ENCODE results near the gene MMP14. TPM values are rescaled to one million over a fixed set of nuclear protein-coding genes. Genes with fewer than 3 reads are reported as not detected.
A peak's percentile ranks its signal among the peaks of the same experiment; 100 is the strongest.

MMP14 gene
- total and polyA plus RNA-seq, 12 donors, result 13.6 to 43.3 (median 21.8) TPM

DNA sequence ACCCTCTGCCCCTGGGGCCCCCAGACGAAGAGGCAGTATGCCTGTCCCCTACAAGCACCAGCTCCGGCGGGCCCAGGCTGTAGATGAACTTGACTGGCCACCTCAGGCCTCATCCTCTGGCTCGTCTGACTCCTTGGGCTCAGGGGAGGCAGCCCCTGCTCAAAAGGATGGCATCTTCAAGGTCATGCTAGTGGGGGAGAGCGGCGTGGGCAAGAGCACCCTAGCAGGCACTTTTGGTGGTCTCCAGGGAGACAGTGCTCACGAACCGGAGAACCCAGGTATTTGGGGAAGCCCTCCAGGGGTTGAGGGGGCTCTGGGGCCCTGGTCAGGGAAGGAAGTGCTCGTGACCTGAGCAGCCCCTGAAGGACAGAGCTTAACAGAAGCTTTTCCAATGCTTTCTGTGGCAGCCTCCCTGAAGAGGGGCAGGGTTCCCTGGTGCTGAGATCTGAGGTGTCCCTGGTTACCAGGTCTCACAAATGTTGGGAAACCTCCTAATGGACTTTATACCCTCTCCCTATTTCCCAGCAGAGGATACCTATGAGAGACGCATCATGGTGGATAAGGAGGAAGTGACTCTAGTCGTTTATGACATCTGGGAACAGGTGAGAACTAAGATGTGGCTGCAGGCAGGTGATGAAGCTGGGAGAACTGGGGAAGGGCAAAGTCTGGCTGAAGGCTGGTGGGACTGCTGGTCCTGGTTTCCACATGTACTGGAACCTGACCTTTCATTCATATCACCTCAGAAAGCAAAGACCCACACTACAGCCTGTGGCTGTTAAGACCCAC is 48.5 kb downstream of the MMP14 start:
- peaks cover 0 to 10% (median 3%) of the 10 kb centered on the region in 7 donors for H3K27me3 ChIP-seq
- WGBS, 2 donors, result 92 to 94% methylated on average over 11 of the region's 11 CpGs
- H3K27ac ChIP-seq, result no peak overlapping the region
- TF ChIP-seq, protein P1, sequence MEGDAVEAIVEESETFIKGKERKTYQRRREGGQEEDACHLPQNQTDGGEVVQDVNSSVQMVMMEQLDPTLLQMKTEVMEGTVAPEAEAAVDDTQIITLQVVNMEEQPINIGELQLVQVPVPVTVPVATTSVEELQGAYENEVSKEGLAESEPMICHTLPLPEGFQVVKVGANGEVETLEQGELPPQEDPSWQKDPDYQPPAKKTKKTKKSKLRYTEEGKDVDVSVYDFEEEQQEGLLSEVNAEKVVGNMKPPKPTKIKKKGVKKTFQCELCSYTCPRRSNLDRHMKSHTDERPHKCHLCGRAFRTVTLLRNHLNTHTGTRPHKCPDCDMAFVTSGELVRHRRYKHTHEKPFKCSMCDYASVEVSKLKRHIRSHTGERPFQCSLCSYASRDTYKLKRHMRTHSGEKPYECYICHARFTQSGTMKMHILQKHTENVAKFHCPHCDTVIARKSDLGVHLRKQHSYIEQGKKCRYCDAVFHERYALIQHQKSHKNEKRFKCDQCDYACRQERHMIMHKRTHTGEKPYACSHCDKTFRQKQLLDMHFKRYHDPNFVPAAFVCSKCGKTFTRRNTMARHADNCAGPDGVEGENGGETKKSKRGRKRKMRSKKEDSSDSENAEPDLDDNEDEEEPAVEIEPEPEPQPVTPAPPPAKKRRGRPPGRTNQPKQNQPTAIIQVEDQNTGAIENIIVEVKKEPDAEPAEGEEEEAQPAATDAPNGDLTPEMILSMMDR (IDR thresholded peaks at IDR 0.05), result no peak
- intact Hi-C loops (cut with DNase I), result no loop called here
- ATAC-seq (no peak), DNase-seq (no peak)
- H3K9me3 ChIP-seq, result no peaks in the 10 kb centered on the region
- peaks cover 0 to 31% (median 7%) of the 10 kb centered on the region in 9 donors for H3K4me1 ChIP-seq
- H3K36me3 ChIP-seq, result peaks cover 0 to under 1% (median 0%) of the 10 kb centered on the region in 9 donors
- no peak overlapping the region for H3K4me3 ChIP-seq

DNA sequence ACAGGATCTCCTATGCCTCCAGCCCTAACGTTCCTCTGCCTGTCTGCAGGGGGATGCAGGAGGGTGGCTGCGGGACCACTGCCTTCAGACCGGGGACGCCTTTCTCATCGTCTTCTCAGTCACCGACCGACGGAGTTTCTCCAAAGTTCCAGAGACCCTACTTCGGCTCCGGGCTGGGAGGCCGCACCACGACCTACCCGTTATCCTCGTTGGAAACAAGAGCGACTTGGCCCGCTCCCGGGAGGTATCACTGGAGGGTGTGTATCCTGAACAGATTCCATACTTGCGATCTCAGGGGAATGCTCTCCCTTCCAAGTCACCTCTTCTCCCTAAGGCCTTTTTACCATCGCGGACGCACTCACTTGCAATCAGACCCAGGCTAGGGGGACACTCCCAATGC is 49.6 kb downstream of the MMP14 start:
- intact Hi-C loops (cut with DNase I), result no loop called here
- WGBS, 2 donors, result 88 to 89% methylated on average over 21 of the region's 21 CpGs
- H3K4me3 ChIP-seq, result peak overlapping the region in 1 of 10 donors; percentile 67
- no peaks in the 10 kb centered on the region for H3K9me3 ChIP-seq
- peaks cover 0 to 10% (median 3%) of the 10 kb centered on the region in 7 donors for H3K27me3 ChIP-seq
- ATAC-seq, result no peak
- peaks cover 0 to 31% (median 7%) of the 10 kb centered on the region in 9 donors for H3K4me1 ChIP-seq
- no peak for DNase-seq
- TF ChIP-seq, protein P1 (IDR thresholded peaks at IDR 0.05), result no peak
- H3K36me3 ChIP-seq, result no peaks in the 10 kb centered on the region
- no peak overlapping the region for H3K27ac ChIP-seq

DNA sequence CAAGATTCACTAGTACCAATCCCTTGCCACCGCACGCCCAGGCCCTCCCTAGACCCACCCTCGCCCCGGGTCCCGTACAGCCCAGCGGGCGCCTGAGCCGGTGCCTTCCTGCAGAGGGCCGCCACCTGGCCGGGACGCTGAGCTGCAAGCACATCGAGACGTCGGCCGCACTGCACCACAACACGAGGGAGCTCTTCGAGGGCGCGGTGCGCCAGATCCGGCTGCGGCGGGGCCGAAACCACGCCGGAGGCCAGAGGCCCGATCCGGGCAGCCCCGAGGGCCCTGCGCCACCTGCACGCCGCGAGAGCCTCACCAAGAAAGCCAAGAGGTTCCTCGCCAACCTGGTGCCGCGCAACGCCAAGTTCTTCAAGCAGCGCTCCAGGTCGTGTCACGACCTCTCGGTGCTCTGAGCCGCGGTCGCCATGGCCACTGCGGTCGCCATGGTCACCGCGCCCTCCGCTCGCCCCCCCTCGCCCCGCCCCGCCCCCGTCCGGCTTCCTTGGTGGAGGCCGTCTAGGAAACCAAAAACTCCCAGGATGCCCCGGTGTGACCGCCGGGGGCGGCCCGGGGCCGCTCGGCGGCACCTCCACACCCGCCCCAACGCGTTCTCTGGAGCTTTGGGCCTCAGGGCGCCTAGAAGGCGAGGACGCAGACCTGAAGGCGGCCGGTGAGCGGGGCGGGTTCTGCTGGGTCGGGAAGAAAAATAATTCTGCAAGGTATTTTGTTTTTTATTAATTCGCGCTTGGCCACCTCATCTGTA is 50.3 kb downstream of the MMP14 start:
- ATAC-seq (peak; percentile 77 to 92 (median 80)), DNase-seq (peak; percentile 70 to 77)
- Histone ChIP-seq H3K36me3 (no peaks in the 10 kb centered on the region), H3K9me3 (no peaks in the 10 kb centered on the region), H3K27me3 (peaks cover 0 to 10% (median 3%) of the 10 kb centered on the region in 7 donors), H3K27ac (peak overlapping the region in 7 of 10 donors; percentile 1 to 54 (median 27)), H3K4me1 (peaks cover 0 to 31% (median 7%) of the 10 kb centered on the region in 9 donors), H3K4me3 (peak overlapping the region; percentile 33 to 67 (median 58))
- TF ChIP-seq, protein P1 (IDR thresholded peaks at IDR 0.05), result peak in 4 of 9 donors; percentile 6 to 21 (median 14)
- intact Hi-C loops (cut with DNase I), result no loop called here
- WGBS, 2 donors, result 5% methylated on average over 76 to 77 of the region's 77 CpGs

DNA sequence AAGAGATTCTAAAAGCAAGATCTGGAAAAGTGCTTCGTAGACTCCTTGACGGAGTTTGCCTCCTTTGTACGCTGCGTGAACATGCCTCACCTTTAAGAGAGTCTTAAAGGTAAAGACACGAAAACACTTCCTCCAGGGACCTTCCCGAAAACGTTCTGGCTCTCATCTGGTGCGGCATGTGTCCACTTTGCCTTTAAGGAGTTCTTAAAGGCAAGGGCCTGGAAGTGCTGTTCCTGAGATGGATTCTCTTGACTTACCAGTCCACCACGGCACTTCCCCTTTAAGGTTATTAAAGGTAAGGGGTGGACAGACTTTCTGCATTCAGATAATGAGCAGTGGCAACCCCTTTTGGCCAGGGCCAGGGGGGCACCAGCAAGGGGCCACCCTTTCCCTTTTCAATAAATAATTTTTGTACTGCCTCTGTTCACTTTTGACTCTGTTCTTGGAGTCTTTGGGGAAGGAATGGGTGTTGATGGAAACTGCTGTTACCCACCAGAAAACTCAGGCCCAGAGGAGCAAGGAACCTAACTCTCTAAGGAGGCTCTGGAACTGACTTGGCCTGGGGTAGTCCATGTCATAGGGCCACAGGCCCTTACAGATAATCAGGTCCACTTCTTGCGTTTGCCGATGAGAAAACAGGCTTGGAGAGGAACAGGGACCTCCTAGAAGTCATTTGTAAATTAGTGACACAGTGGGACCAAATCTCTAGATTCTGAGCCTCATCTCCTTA is 51.0 kb downstream of the MMP14 start:
- peak overlapping the region in 6 of 10 donors; percentile 1 to 54 (median 30) for H3K27ac ChIP-seq
- H3K27me3 ChIP-seq, result peaks cover 0 to 10% (median 3%) of the 10 kb centered on the region in 7 donors
- H3K4me3 ChIP-seq, result peak overlapping the region; percentile 33 to 67 (median 58)
- no peaks in the 10 kb centered on the region for H3K36me3 ChIP-seq
- DNase-seq (no peak), ATAC-seq (peak in 7 of 8 donors; percentile 24 to 58 (median 34))
- TF ChIP-seq, protein P1 (IDR thresholded peaks at IDR 0.05), result no peak
- peaks cover 0 to 27% (median 7%) of the 10 kb centered on the region in 9 donors for H3K4me1 ChIP-seq
- 33 to 36% methylated on average over 11 of the region's 11 CpGs for WGBS, 2 donors
- H3K9me3 ChIP-seq, result no peaks in the 10 kb centered on the region
- intact Hi-C loops (cut with DNase I), result no loop called here

Data from heart right ventricle (tissue), 16 donors.